ENCODE measurements around the gene ZNF189.

The ZNF189 gene

DNA sequence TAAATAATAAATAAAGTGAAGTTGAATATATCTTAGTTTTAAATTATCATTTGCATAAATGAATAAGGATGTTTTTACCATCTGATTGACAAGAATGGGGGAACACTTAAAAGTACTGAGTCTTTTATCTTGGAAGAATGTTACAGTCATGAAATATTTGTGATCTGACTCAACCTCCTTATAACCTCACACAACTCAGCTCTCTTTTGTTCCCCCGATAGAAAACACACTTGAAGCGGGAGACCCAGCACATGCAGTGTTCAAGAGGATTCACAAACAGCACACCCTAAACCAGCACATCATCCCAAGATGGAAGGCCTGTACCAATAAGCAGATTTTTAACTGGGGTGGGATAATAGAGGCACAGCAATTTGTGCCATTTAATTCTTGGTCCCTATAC lies 29.4 kb upstream of the ZNF189 start:
- TF ChIP-seq, protein P1, sequence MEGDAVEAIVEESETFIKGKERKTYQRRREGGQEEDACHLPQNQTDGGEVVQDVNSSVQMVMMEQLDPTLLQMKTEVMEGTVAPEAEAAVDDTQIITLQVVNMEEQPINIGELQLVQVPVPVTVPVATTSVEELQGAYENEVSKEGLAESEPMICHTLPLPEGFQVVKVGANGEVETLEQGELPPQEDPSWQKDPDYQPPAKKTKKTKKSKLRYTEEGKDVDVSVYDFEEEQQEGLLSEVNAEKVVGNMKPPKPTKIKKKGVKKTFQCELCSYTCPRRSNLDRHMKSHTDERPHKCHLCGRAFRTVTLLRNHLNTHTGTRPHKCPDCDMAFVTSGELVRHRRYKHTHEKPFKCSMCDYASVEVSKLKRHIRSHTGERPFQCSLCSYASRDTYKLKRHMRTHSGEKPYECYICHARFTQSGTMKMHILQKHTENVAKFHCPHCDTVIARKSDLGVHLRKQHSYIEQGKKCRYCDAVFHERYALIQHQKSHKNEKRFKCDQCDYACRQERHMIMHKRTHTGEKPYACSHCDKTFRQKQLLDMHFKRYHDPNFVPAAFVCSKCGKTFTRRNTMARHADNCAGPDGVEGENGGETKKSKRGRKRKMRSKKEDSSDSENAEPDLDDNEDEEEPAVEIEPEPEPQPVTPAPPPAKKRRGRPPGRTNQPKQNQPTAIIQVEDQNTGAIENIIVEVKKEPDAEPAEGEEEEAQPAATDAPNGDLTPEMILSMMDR (conservative IDR thresholded peaks at IDR 0.05): no peak
- TF ChIP-seq ZFX (IDR thresholded peaks at IDR 0.05): no peak
- no peak overlapping the region for H3K27ac ChIP-seq

DNA sequence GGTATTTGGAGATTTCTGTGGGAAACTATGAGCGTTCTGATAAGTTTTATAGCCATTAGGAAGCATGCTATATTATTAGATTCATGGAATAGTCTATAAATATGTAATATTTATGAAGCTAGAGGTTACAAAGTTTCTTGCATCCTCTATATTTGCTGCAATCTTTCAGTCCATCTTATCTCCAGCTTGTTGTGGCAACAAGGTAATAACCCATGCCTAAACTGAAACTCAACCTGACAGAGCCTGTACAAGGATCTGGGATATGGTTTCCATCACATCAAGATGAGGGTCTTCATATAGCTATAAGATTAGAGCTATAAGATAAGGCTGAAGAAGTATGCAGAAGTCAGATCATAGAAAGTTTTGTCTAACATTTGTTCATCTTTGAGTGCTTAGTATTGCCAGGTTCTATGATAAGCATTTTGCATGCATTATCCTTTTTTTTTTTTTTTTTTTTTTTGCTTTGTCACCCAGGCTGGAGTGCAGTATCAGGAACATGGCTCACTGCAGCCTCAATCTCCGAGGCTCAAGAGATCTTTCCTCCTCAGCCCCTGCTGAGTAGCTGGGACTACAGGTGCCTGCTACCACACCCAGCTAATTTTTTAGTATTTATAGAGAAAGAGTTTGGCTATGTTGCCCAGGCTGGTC lies 28.6 kb upstream of the ZNF189 start:
- no peak overlapping the region for H3K27ac ChIP-seq
- TF ChIP-seq, protein P1 (conservative IDR thresholded peaks at IDR 0.05): no peak
- TF ChIP-seq ZFX (IDR thresholded peaks at IDR 0.05): no peak

DNA sequence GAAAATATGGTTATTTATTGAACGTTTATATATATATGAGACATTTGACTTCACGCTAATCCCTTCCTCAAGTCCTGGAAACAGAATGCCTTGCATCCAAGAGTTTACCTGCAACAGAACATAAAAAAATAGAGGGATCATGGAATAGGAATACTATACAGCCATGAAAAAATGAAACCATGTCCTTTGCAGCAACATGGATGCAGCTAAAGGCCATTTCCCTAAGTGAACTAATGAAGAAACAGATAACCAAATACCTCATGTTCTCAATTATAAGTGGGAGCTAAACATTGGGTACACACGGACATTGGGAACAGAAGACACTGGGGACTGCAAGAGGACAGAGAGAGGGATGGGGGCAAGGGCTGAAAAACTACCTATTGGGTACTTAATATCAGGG lies 26.8 kb upstream of the ZNF189 start:
- TF ChIP-seq, protein P1 (conservative IDR thresholded peaks at IDR 0.05): no peak
- TF ChIP-seq ZFX (IDR thresholded peaks at IDR 0.05): no peak

DNA sequence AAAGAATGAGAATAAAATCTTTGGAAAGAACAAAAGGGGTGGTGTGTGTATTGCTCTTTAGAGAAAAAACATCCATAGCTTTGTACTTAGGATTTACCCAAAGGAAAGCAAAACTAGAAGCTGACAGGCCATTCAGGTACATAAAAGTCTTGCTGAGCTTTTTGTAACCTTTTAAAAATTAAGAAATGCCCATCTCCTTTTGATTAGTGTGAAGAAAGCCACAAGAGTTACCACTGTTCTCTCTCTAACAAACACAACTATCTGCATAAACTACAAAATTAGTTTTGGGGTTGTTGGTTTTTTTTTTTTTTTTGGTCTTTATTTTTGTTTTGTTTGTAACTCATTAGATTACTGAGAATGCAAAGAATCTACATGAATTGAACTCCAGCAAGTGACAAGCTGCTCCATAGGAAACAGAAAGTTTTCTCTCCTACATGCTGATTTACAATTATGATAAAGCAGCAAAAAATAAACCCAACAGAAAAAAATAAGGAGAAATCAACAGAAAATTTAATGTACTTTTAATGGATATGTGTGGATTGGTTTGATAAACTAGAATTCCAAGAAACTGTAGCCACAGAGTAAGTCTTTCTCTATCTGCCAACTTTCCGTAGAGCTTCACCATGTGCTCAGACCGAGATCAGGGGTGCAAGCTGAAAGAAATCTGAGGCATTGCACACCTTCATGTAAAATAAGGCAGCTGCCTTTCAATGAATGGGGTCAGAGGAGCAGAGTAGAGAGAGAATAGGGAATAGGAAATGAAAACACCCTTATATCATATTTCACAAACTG lies 26.1 kb upstream of the ZNF189 start:
- no peak for TF ChIP-seq ZFX (IDR thresholded peaks at IDR 0.05)
- TF ChIP-seq, protein P1 (conservative IDR thresholded peaks at IDR 0.05): no peak

More for the DNA sequence above, 26.8 kb upstream of the ZNF189 start:
- H3K27ac ChIP-seq: no peak overlapping the region

DNA sequence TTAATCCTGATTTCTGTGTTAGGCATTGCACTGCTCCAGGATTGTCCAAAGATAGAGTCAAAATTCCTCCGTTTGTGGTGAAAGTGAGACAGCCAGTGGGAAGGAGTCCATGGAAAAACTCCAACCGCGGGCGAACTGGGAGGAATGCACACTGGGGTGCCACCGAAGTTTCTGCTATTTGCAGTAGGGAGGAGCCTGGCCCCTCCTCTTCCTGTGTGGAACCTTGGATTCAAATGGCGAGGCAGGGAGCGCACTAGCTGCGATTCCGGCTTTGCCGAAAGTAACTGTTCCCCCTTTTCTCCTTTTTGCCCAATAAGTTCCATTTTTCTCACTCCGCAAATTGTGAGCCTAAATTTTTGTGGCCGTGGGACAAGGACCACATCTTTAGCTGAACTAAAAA lies 23.1 kb upstream of the ZNF189 start:
- H3K27ac ChIP-seq: no peak overlapping the region
- TF ChIP-seq, protein P1 (conservative IDR thresholded peaks at IDR 0.05): no peak

More for the DNA sequence above, 26.1 kb upstream of the ZNF189 start:
- H3K27ac ChIP-seq: no peak overlapping the region

DNA sequence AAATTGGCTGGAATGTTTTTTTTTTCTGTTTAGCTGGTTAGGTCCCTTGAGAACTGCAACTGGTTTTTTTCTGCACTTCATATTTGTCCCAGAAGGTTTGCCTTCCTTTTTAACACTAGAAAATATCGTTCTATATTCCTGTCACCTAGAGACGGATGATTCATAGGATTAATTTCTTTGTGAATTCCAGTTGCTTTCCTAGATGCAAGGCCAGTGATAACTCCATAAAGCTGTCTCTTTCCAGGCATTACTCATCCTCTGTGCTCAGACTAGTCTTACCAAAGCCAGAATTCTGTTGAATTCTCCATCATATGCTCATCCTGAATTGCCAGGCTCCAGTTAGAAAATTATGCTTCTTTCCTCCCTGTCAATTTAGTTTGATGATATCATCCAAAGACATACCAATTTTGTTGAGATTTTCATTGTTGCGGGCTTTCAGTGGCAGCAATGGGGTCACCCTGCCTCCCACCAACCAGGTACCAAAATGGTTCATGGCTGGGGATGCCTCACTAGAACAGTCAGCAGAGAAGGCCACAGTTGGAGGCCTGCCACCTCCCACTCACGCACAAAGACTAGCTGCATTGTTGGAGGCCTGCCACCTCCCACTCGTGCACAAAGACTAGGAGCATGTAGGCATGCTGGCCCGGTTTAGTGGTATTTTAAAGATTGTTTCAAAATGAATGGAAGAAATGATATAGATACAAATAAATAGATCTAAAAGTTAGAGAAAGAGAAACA lies 22.4 kb upstream of the ZNF189 start:
- no peak overlapping the region for H3K27ac ChIP-seq
- TF ChIP-seq ZFX (IDR thresholded peaks at IDR 0.05): no peak
- TF ChIP-seq, protein P1 (conservative IDR thresholded peaks at IDR 0.05): no peak

DNA sequence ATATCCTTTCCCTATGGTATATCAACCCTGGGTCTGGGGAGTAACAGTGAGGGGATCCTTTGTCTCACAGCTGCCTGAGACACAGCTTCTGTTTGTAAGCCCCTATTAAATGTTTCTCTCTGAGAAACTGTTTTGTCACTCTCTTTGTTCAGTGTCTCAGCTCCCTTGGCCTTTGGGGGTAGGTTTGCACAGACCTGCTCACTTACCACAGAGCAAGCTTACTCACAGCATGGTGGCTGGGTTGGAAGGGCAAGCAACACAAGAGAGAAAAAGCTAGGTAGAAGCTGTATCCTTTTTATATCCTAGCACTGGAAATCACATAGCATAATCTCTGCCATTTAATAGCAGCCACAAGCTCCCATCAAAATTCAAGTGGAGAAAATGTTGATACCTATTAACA lies 18.4 kb upstream of the ZNF189 start:
- no peak overlapping the region for H3K27ac ChIP-seq
- TF ChIP-seq, protein P1 (conservative IDR thresholded peaks at IDR 0.05): no peak
- no peak for TF ChIP-seq ZFX (IDR thresholded peaks at IDR 0.05)
